ENCODE results near the gene MSRB2. TPM values are rescaled to one million over a fixed set of nuclear protein-coding genes. Genes with fewer than 3 reads are reported as not detected.

MSRB2 gene
- total RNA-seq, 2 donors from 2014 or later: 21.3 to 39.5 TPM

- H3K4me3 ChIP-seq: no peak overlapping the region
- no peaks in the 10 kb centered on the region for H3K4me1 ChIP-seq (ENCODE audit: control insufficient read depth in 1 of 2, low read depth in 2 of 2)
- H3K27ac ChIP-seq: no peak overlapping the region
- peaks cover 45% of the 10 kb centered on the region for H3K36me3 ChIP-seq
- no peaks in the 10 kb centered on the region for H3K9me3 ChIP-seq
- TF ChIP-seq CTCF (IDR thresholded peaks at IDR 0.05): no peak
- DNase-seq (ENCODE audit: low spot score) (no peak), ATAC-seq (ENCODE audit: insufficient number of reproducible peaks, low FRiP score, low read depth) (no peak)
- H3K27me3 ChIP-seq (replicated peaks; ENCODE audit: insufficient read depth): no peaks in the 10 kb centered on the region
Measured at GRCh38 chr10:23106331-23107072, 11.1 kb downstream of the MSRB2 start.

- ATAC-seq (ENCODE audit: insufficient number of reproducible peaks, low FRiP score, low read depth) (no peak), DNase-seq (ENCODE audit: low spot score) (no peak)
- H3K4me3 ChIP-seq: no peak overlapping the region
- no peak overlapping the region for H3K27ac ChIP-seq
- TF ChIP-seq CTCF (IDR thresholded peaks at IDR 0.05): no peak
- no peaks in the 10 kb centered on the region for H3K4me1 ChIP-seq (ENCODE audit: control insufficient read depth in 1 of 2, low read depth in 2 of 2)
- H3K27me3 ChIP-seq (replicated peaks; ENCODE audit: insufficient read depth): no peaks in the 10 kb centered on the region
- peaks cover 49% of the 10 kb centered on the region for H3K36me3 ChIP-seq
- H3K9me3 ChIP-seq: no peaks in the 10 kb centered on the region
Measured at GRCh38 chr10:23110722-23111516, 15.5 kb downstream of the MSRB2 start.

- peaks cover 48% of the 10 kb centered on the region for H3K36me3 ChIP-seq
Measured at GRCh38 chr10:23111517-23112286, 16.3 kb downstream of the MSRB2 start.

GRCh38 chr10:23114228-23114850, 19.0 kb downstream of the MSRB2 start:
- ATAC-seq (ENCODE audit: insufficient number of reproducible peaks, low FRiP score, low read depth): no peak
- no peak for DNase-seq (ENCODE audit: low spot score)
- Histone ChIP-seq H3K4me3 (no peak overlapping the region), H3K36me3 (peaks cover 42% of the 10 kb centered on the region), H3K27ac (no peak overlapping the region), H3K4me1 (ENCODE audit: control insufficient read depth in 1 of 2, low read depth in 2 of 2) (no peaks in the 10 kb centered on the region), H3K9me3 (no peaks in the 10 kb centered on the region), H3K27me3 (replicated peaks; ENCODE audit: insufficient read depth) (no peaks in the 10 kb centered on the region)
- TF ChIP-seq CTCF (IDR thresholded peaks at IDR 0.05): no peak

More at GRCh38 chr10:23111517-23112286, 16.3 kb downstream of the MSRB2 start:
- H3K9me3 ChIP-seq: no peaks in the 10 kb centered on the region
- H3K4me3 ChIP-seq: no peak overlapping the region
- DNase-seq (ENCODE audit: low spot score) (no peak), ATAC-seq (ENCODE audit: insufficient number of reproducible peaks, low FRiP score, low read depth) (no peak)
- no peaks in the 10 kb centered on the region for H3K27me3 ChIP-seq (replicated peaks; ENCODE audit: insufficient read depth)
- no peaks in the 10 kb centered on the region for H3K4me1 ChIP-seq (ENCODE audit: control insufficient read depth in 1 of 2, low read depth in 2 of 2)
- H3K27ac ChIP-seq: no peak overlapping the region
- no peak for TF ChIP-seq CTCF (IDR thresholded peaks at IDR 0.05)

Data from thoracic aorta (tissue), 2 donors.